GM19240 (cell line): ENCODE measurements around the gene PTPN22.

Experiments used
- DNase-seq: peaks from one replicate; pipeline ENCODE4 v3.0.0; 2011; ENCODE audit warnings: low spot score; ENCODE audit not compliant: insufficient read length

The PTPN22 gene

GRCh38 chr1:113765306-113766230 is 105.9 kb downstream of the PTPN22 start:
- DNase-seq = no peak
